GM23338 (cell line): ENCODE measurements around the gene MUL1. TPM values are rescaled to one million over a fixed set of nuclear protein-coding genes. Genes with fewer than 3 reads are reported as not detected.

ENCODE experiments used
- ATAC-seq: fragments of 200-7000 bp; cut with Tn5 transposase; 3 replicates; pipeline ENCODE4 v1.9.1; 2020
- DNase-seq: peaks from one replicate; pipeline ENCODE4 v3.0.0-alpha.2; 2015; ENCODE audit warnings: low spot score
- H2AFZ ChIP-seq: fragments of 200-600 bp; sonication (generic); 2 replicates; pipeline ENCODE4 v1.8.0; 2016; ENCODE audit warnings: antibody characterized with exemption, mild to moderate bottlenecking, moderate library complexity
- H3F3A ChIP-seq: fragments of 200-600 bp; sonication (generic); replicated peaks from 2 replicates; pipeline ENCODE4 v1.8.0; 2017; ENCODE audit warnings: antibody characterized with exemption, mixed run types, low read depth
- H3K27ac ChIP-seq: fragments of 200-600 bp; sonication (generic); 2 replicates; pipeline ENCODE4 v1.6.1; 2016; ENCODE audit warnings: low read depth
- H3K27me3 ChIP-seq: fragments of 200-600 bp; sonication (generic); 2 replicates; pipeline ENCODE4 v1.8.0; 2016; ENCODE audit warnings: mild to moderate bottlenecking, mixed run types, moderate library complexity; ENCODE audit not compliant: insufficient read depth
- H3K36me3 ChIP-seq: fragments of 200-600 bp; sonication (generic); 2 replicates; pipeline ENCODE4 v1.8.0; 2016; ENCODE audit warnings: mild to moderate bottlenecking; ENCODE audit not compliant: insufficient read depth
- H3K4me1 ChIP-seq: fragments of 200-600 bp; sonication (generic); 2 replicates; pipeline ENCODE4 v1.8.0; 2016; ENCODE audit warnings: mild to moderate bottlenecking, moderate library complexity; ENCODE audit not compliant: insufficient read depth
- H3K4me2 ChIP-seq: fragments of 200-600 bp; sonication (generic); 2 replicates; pipeline ENCODE4 v1.7.1; 2017; ENCODE audit warnings: mixed run types
- H3K4me3 ChIP-seq: fragments of 200-600 bp; sonication (generic); 2 replicates; pipeline ENCODE4 v1.6.1; 2016; ENCODE audit warnings: mixed run types
- H3K79me2 ChIP-seq: fragments of 200-600 bp; sonication (generic); replicated peaks from 2 replicates; pipeline ENCODE4 v1.8.0; 2017; ENCODE audit warnings: mild to moderate bottlenecking; ENCODE audit not compliant: insufficient read depth
- H3K9me2 ChIP-seq: fragments of 200-600 bp; sonication (generic); 2 replicates; pipeline ENCODE4 v1.8.0; 2017; ENCODE audit not compliant: insufficient read depth
- H4K20me1 ChIP-seq: fragments of 200-600 bp; sonication (generic); replicated peaks from 2 replicates; pipeline ENCODE4 v1.8.0; 2017; ENCODE audit warnings: mild to moderate bottlenecking; ENCODE audit not compliant: insufficient read depth
- H3K27ac Mint-ChIP-seq: 2 replicates; pipeline ENCODE4 v1.8.0; 2020; ENCODE audit warnings: inconsistent platforms, mild to moderate bottlenecking, moderate library complexity, mixed read lengths
- H3K27me3 Mint-ChIP-seq: 3 replicates; pipeline ENCODE4 v1.8.0; 2022; ENCODE audit warnings: low read depth, mild to moderate bottlenecking, moderate library complexity, mixed read lengths, inconsistent platforms; ENCODE audit not compliant: insufficient read depth, poor library complexity
- H3K36me3 Mint-ChIP-seq: 3 replicates; pipeline ENCODE4 v1.8.0; 2021; ENCODE audit warnings: low read depth, mild to moderate bottlenecking, inconsistent platforms, moderate library complexity, mixed read lengths
- H3K4me1 Mint-ChIP-seq: 3 replicates; pipeline ENCODE4 v1.8.0; 2020; ENCODE audit warnings: mild to moderate bottlenecking, inconsistent platforms, mixed read lengths
- H3K4me3 Mint-ChIP-seq: 3 replicates; pipeline ENCODE4 v1.8.0; 2021; ENCODE audit warnings: moderate library complexity, mild to moderate bottlenecking, inconsistent platforms, mixed read lengths
- H3K9me3 Mint-ChIP-seq: 3 replicates; pipeline ENCODE4 v1.8.0; 2020; ENCODE audit warnings: moderate library complexity, mild to moderate bottlenecking, inconsistent platforms, mixed read lengths
- CREB1 ChIP-seq: fragments of 250-450 bp; sonication (Bioruptor Pico); IDR thresholded peaks from 2 replicates; pipeline ENCODE4 v1.5.0; 2020; ENCODE audit warnings: low read depth, mild to moderate bottlenecking, moderate library complexity
- EZH2 ChIP-seq: fragments of 200-600 bp; sonication (generic); IDR thresholded peaks from one replicate; pipeline ENCODE4 v1.8.0; 2017; ENCODE audit warnings: antibody characterized with exemption, mild to moderate bottlenecking, low read depth; ENCODE audit not compliant: unreplicated experiment
- EZH2phosphoT487 ChIP-seq: fragments of 200-600 bp; sonication (generic); IDR thresholded peaks from one replicate; pipeline ENCODE4 v1.8.1; 2018; ENCODE audit warnings: antibody characterized with exemption; ENCODE audit not compliant: unreplicated experiment
- JUNB ChIP-seq: IDR thresholded peaks from one replicate; pipeline ENCODE4 v1.6.1; 2016; ENCODE audit warnings: antibody characterized with exemption; ENCODE audit not compliant: unreplicated experiment
- NANOG ChIP-seq: IDR thresholded peaks from 2 replicates; pipeline ENCODE4 v1.6.1; 2016; ENCODE audit warnings: antibody characterized with exemption, borderline replicate concordance
- POLR2AphosphoS5 ChIP-seq: IDR thresholded peaks from 2 replicates; pipeline ENCODE4 v1.6.1; 2016; ENCODE audit warnings: antibody characterized with exemption, low read depth
- STAT1 ChIP-seq: IDR thresholded peaks from one replicate; pipeline ENCODE4 v1.6.1; 2016; ENCODE audit warnings: antibody characterized with exemption; ENCODE audit not compliant: unreplicated experiment
- ZNF114 ChIP-seq: fragments of 250-450 bp; sonication (Bioruptor Pico); IDR thresholded peaks from 2 replicates; pipeline ENCODE4 v1.5.0; 2020; ENCODE audit warnings: mild to moderate bottlenecking, moderate library complexity
- ZNF331 ChIP-seq: fragments of 250-450 bp; sonication (Bioruptor Pico); IDR thresholded peaks from 2 replicates; pipeline ENCODE4 v1.5.0; 2020; ENCODE audit warnings: low read depth, mild to moderate bottlenecking, moderate library complexity
- polyA plus RNA-seq: library from polyadenylated mRNA; unstranded; fragments of >200 nt; fragmentation: Nextera tagmentation; extraction: Ambion mirVana; gene quantifications from 2 replicates; pipeline ENCODE4 v1.2.1, GENCODE V29; 2016
- total RNA-seq: library from RNA; depleted of rRNA; stranded (reverse); fragments of >200 nt; shearing (Covaris generic); gene quantifications from 2 replicates; pipeline ENCODE4 v1.2.3, GENCODE V29; 2014
- TF ChIP-seq, protein P1 (sequence below): IDR thresholded peaks from 2 replicates; pipeline ENCODE4 v1.6.1; 2016; ENCODE audit warnings: antibody characterized with exemption
- TF ChIP-seq, protein P2 (sequence below), 2 experiments: fragments of 200-600 bp in 1 of 2; sonication (generic) in 1 of 2; conservative IDR thresholded peaks; 2 replicates each; pipeline versions ENCODE4 v1.5.1 to v1.6.1; 2016 to 2017; ENCODE audit warnings: antibody characterized with exemption in 2 of 2, low read depth in 2 of 2, mild to moderate bottlenecking in 2 of 2, moderate library complexity in 1 of 2
- TF ChIP-seq, protein P3 (sequence below): fragments of 250-450 bp; sonication (Bioruptor Pico); IDR thresholded peaks from 2 replicates; pipeline ENCODE4 v1.5.0; 2020; ENCODE audit warnings: mild to moderate bottlenecking, moderate library complexity

The MUL1 gene
- total and polyA plus RNA-seq, 2 experiments from 2014 or later: 8.9 to 26.2 TPM

DNA sequence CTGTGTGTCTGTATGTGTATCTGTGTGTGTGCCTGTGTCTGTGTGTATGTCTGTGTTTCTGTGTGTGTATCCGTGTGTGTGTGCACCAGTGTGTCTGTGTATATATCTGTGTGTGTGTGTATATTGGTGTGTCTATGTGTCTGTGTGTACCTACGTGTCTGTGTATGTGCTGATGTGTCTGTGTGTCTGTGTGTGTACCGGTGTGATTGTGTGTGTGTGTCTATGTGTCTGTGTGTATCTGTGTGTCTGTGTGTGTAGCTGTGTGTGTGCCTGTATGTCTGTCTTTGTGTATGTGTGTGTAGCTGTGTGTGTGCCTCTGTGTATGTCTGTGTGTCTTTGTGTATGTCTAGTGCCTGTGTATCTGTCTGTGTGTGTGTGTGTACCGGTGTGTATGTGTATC lies 53.9 kb downstream of the MUL1 start (continued):
- TF ChIP-seq, protein P1, sequence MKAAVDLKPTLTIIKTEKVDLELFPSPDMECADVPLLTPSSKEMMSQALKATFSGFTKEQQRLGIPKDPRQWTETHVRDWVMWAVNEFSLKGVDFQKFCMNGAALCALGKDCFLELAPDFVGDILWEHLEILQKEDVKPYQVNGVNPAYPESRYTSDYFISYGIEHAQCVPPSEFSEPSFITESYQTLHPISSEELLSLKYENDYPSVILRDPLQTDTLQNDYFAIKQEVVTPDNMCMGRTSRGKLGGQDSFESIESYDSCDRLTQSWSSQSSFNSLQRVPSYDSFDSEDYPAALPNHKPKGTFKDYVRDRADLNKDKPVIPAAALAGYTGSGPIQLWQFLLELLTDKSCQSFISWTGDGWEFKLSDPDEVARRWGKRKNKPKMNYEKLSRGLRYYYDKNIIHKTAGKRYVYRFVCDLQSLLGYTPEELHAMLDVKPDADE: no peak
- TF ChIP-seq CREB1 (CRISPR knock-in tag) (no peak), EZH2 (no peak), EZH2phosphoT487 (no peak), ZNF331 (CRISPR knock-in tag) (no peak), STAT1 (no peak), POLR2AphosphoS5 (no peak), NANOG (no peak), JUNB (no peak)
- TF ChIP-seq, protein P2, sequence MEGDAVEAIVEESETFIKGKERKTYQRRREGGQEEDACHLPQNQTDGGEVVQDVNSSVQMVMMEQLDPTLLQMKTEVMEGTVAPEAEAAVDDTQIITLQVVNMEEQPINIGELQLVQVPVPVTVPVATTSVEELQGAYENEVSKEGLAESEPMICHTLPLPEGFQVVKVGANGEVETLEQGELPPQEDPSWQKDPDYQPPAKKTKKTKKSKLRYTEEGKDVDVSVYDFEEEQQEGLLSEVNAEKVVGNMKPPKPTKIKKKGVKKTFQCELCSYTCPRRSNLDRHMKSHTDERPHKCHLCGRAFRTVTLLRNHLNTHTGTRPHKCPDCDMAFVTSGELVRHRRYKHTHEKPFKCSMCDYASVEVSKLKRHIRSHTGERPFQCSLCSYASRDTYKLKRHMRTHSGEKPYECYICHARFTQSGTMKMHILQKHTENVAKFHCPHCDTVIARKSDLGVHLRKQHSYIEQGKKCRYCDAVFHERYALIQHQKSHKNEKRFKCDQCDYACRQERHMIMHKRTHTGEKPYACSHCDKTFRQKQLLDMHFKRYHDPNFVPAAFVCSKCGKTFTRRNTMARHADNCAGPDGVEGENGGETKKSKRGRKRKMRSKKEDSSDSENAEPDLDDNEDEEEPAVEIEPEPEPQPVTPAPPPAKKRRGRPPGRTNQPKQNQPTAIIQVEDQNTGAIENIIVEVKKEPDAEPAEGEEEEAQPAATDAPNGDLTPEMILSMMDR (conservative IDR thresholded peaks at IDR 0.05; ENCODE audit: low read depth in 2 of 2): no peak

DNA sequence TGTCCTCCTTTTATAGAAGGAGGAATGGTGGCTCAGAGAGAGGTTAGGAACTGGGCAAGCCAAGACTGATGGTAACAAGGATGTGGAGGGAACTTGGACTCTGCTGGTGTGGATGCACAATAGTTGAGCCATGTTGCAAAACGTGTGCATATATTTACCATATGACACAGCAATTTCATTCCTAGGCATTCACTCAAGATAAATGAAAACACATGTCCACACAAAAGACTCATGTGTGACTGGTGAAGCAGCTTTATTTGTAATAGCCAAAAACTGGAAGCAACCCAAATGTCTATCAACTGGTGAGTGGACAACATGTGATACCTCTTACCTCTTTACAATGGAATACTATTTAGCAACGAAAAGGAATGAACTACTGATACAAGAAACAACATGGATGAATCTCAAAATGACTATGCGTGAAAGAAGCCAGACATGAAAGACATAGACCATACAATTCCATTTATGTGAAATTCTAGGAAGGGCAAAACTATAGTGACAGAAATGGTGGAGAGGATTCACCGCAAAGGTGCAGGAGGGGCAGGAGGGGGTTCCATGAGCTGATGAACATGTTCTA lies 58.1 kb downstream of the MUL1 start:
- H3K4me3 ChIP-seq: no peak overlapping the region
- no peak overlapping the region for H3K4me2 ChIP-seq
- no peaks in the 10 kb centered on the region for H3K27me3 ChIP-seq
- DNase-seq (no peak), ATAC-seq (no peak)
- H3F3A ChIP-seq: no peaks in the 10 kb centered on the region
- H4K20me1 ChIP-seq: no peaks in the 10 kb centered on the region
- Mint-ChIP-seq H3K36me3 (no peaks in the 10 kb centered on the region), H3K27me3 (peaks cover 1% of the 10 kb centered on the region), H3K27ac (no peak overlapping the region), H3K9me3 (no peaks in the 10 kb centered on the region), H3K4me1 (peaks cover 14% of the 10 kb centered on the region), H3K4me3 (no peak overlapping the region)
- no peaks in the 10 kb centered on the region for H3K79me2 ChIP-seq
- peaks cover 15% of the 10 kb centered on the region for H3K4me1 ChIP-seq
- peak overlapping the region; percentile 52; the same call in 1 of the 2 replicates for H2AFZ ChIP-seq
- H3K9me2 ChIP-seq: no peaks in the 10 kb centered on the region
- H3K27ac ChIP-seq: no peak overlapping the region
- TF ChIP-seq STAT1: no peak
- TF ChIP-seq, protein P1: no peak
- TF ChIP-seq, protein P3, sequence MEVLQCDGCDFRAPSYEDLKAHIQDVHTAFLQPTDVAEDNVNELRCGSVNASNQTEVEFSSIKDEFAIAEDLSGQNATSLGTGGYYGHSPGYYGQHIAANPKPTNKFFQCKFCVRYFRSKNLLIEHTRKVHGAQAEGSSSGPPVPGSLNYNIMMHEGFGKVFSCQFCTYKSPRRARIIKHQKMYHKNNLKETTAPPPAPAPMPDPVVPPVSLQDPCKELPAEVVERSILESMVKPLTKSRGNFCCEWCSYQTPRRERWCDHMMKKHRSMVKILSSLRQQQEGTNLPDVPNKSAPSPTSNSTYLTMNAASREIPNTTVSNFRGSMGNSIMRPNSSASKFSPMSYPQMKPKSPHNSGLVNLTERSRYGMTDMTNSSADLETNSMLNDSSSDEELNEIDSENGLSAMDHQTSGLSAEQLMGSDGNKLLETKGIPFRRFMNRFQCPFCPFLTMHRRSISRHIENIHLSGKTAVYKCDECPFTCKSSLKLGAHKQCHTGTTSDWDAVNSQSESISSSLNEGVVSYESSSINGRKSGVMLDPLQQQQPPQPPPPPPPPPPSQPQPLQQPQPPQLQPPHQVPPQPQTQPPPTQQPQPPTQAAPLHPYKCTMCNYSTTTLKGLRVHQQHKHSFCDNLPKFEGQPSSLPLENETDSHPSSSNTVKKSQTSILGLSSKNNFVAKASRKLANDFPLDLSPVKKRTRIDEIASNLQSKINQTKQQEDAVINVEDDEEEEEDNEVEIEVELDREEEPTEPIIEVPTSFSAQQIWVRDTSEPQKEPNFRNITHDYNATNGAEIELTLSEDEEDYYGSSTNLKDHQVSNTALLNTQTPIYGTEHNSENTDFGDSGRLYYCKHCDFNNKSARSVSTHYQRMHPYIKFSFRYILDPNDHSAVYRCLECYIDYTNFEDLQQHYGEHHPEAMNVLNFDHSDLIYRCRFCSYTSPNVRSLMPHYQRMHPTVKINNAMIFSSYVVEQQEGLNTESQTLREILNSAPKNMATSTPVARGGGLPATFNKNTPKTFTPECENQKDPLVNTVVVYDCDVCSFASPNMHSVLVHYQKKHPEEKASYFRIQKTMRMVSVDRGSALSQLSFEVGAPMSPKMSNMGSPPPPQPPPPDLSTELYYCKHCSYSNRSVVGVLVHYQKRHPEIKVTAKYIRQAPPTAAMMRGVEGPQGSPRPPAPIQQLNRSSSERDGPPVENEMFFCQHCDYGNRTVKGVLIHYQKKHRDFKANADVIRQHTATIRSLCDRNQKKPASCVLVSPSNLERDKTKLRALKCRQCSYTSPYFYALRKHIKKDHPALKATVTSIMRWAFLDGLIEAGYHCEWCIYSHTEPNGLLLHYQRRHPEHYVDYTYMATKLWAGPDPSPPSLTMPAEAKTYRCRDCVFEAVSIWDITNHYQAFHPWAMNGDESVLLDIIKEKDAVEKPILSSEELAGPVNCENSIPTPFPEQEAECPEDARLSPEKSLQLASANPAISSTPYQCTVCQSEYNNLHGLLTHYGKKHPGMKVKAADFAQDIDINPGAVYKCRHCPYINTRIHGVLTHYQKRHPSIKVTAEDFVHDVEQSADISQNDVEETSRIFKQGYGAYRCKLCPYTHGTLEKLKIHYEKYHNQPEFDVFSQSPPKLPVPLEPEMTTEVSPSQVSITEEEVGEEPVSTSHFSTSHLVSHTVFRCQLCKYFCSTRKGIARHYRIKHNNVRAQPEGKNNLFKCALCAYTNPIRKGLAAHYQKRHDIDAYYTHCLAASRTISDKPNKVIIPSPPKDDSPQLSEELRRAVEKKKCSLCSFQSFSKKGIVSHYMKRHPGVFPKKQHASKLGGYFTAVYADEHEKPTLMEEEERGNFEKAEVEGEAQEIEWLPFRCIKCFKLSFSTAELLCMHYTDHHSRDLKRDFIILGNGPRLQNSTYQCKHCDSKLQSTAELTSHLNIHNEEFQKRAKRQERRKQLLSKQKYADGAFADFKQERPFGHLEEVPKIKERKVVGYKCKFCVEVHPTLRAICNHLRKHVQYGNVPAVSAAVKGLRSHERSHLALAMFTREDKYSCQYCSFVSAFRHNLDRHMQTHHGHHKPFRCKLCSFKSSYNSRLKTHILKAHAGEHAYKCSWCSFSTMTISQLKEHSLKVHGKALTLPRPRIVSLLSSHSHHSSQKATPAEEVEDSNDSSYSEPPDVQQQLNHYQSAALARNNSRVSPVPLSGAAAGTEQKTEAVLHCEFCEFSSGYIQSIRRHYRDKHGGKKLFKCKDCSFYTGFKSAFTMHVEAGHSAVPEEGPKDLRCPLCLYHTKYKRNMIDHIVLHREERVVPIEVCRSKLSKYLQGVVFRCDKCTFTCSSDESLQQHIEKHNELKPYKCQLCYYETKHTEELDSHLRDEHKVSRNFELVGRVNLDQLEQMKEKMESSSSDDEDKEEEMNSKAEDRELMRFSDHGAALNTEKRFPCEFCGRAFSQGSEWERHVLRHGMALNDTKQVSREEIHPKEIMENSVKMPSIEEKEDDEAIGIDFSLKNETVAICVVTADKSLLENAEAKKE (CRISPR knock-in tag): no peak
- TF ChIP-seq ZNF114 (CRISPR knock-in tag): no peak
- no peak for TF ChIP-seq EZH2phosphoT487
- TF ChIP-seq POLR2AphosphoS5: no peak
- TF ChIP-seq CREB1 (CRISPR knock-in tag): no peak
- TF ChIP-seq EZH2: no peak
- no peak for TF ChIP-seq ZNF331 (CRISPR knock-in tag)
- TF ChIP-seq JUNB: no peak
- H3K36me3 ChIP-seq: no peaks in the 10 kb centered on the region
